Left forelimb (tissue), 1 donor: ENCODE measurements around the gene SLFN13.
A peak's percentile ranks its signal among the peaks of the same experiment; 100 is the strongest.
"Not testable (repeated sequence)": the region's sequence is repeated elsewhere in the genome, so short reads cannot be mapped to it uniquely, and the experiment has no call there.

Experiments
- DNase-seq: peaks from one replicate; pipeline ENCODE4 v3.0.0-alpha.2; 2018; ENCODE audit warnings: low spot score

SLFN13 gene

GRCh38 chr17:35433075-35433894 is 15.3 kb downstream of the SLFN13 start:
- DNase-seq = peak; percentile 72

- peak; percentile 80 for DNase-seq
Measured at GRCh38 chr17:35432176-35433074, 16.1 kb downstream of the SLFN13 start, which contains the start of gene SLFN12. Gene SLFN12, minus strand, starts transcription at chr17:35432500. Its CDS starts 9,472 bp downstream, at chr17:35423028.

GRCh38 chr17:35429702-35430101 is 18.9 kb downstream of the SLFN13 start:
- DNase-seq = no peak

- no peak for DNase-seq
Measured at GRCh38 chr17:35428229-35428628, 20.3 kb downstream of the SLFN13 start.

GRCh38 chr17:35423761-35424160 is 24.8 kb downstream of the SLFN13 start:
- no peak for DNase-seq

- DNase-seq = not testable (repeated sequence)
Measured at GRCh38 chr17:35421069-35421468, 27.5 kb downstream of the SLFN13 start.

- DNase-seq = no peak
Measured at GRCh38 chr17:35416659-35417058, 31.9 kb downstream of the SLFN13 start.

- not testable (repeated sequence) for DNase-seq
Measured at GRCh38 chr17:35414707-35415106, 33.9 kb downstream of the SLFN13 start.

GRCh38 chr17:35414247-35414646 is 34.3 kb downstream of the SLFN13 start:
- DNase-seq = no peak

- DNase-seq = no peak
Measured at GRCh38 chr17:35407531-35407930, 41.0 kb downstream of the SLFN13 start.

- no peak for DNase-seq
Measured at GRCh38 chr17:35406568-35406967, 42.0 kb downstream of the SLFN13 start.

GRCh38 chr17:35404360-35404759 is 44.2 kb downstream of the SLFN13 start:
- DNase-seq = no peak

GRCh38 chr17:35393783-35394182 is 54.8 kb downstream of the SLFN13 start:
- not testable (repeated sequence) for DNase-seq

- no peak for DNase-seq
Measured at GRCh38 chr17:35390663-35391062, 57.9 kb downstream of the SLFN13 start.

- DNase-seq = no peak
Measured at GRCh38 chr17:35390156-35390555, 58.4 kb downstream of the SLFN13 start.

- no peak for DNase-seq
Measured at GRCh38 chr17:35387496-35387895, 61.1 kb downstream of the SLFN13 start.
